HG03175 (cell line): ENCODE data around the gene MVP.
A peak's percentile ranks its signal among the peaks of the same experiment; 100 is the strongest.
"Not testable (repeated sequence)": the region's sequence is repeated elsewhere in the genome, so short reads cannot be mapped to it uniquely, and the experiment has no call there.

ENCODE experiments used
- ATAC-seq: cut with Tn5 transposase; IDR thresholded peaks from one replicate; pipeline ENCODE4 v1.9.1; 2021; ENCODE audit warnings: mild to moderate bottlenecking, moderate library complexity; ENCODE audit not compliant: unreplicated experiment

The MVP gene

DNA sequence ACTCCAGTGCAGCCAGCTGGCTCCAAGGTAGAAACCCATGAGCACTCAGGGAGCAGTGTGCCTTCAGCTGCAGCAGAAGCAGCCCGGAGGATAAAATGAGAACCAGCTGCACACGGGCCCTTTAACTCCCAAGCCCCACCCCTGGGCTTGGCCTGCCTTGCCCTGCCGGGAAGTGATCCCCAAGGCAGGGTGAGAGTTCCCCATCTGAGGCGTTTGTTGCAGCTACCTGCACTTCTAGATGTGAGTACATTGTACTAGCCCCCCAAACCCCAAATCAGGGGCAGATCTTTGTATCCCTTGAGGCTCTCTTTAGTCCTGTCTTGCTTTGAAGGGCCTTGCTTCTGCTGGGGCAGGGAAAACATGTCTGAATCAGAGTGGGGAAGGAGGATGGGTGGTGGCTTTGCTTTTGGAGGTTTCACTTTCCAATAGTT, at the start of gene MVP:
MVP (plus strand) TSS at position 192 of the 431 bp plus-strand sequence. CDS start 10,088 bp downstream, outside the sequence.
- no peak for ATAC-seq

DNA sequence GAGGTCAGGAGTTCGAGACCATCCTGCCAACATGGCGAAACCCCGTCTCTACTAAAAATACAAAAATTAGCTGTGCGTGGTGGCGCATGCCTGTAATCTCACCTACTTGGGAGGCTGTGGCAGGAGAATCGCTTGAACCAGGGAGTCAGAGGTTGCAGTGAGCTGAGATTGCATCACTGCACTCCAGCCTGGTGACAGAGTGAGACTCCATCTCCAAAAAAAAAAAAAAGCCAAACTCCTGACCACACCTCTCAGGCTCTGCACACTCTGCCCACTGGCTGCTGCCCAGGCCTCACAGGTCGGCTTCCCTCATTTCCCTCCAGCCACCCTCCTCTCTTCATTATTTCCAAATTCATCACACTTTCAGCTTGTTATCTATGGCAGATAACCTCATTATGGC, 47.9 kb upstream of the MVP start:
- ATAC-seq, result not testable (repeated sequence)

DNA sequence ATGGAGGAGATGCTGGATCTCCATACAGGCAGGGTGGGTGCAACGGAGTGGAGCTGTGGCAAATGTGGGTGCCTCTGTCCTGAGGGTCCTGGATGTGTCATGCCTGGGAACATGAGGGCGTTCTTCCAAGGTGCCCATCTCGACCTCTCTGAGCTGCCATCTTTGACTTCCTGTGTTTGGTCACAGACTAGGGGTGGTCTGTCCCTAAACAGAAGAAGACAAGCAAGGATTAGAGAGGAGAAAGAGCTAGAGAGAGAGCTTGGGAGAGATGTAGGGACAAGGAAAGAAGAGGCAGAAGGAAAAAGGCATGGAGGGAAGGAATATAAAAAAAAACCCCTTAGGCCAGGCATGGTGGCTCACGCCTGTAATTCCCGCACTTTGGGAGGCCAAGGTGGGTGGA, 45.5 kb upstream of the MVP start:
- no peak for ATAC-seq

DNA sequence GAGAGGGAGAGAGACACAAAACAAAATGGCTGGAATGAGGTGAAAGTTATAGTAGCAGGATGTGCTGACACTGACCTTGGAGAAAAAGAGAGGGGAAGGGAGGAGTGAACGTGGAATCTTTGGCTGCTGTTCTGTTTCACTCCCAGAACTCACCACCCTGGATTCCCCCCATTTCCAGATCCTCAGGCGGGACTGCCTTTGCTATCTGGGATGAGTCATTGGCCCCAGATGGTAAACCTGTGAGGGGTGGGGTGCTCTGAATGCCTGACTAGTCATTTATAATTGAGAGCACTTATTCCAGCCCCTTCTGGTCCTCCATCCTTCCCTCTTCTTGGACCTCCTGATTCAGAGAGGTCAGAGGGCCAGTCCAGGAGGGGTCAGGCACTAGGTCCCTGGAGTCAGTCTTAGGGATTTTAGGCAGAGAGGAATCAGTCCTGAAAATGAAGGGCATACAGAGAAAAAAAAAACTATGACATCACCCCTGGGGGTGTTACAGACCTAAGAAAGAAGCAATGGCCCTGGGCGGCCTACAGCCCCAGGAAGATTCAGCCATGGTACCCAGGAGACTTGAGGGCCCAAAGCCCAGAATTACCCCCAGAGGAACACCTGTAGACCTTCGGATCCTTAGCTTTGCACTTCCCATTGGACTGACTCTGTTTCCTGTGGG, 44.4 kb upstream of the MVP start:
- no peak for ATAC-seq

DNA sequence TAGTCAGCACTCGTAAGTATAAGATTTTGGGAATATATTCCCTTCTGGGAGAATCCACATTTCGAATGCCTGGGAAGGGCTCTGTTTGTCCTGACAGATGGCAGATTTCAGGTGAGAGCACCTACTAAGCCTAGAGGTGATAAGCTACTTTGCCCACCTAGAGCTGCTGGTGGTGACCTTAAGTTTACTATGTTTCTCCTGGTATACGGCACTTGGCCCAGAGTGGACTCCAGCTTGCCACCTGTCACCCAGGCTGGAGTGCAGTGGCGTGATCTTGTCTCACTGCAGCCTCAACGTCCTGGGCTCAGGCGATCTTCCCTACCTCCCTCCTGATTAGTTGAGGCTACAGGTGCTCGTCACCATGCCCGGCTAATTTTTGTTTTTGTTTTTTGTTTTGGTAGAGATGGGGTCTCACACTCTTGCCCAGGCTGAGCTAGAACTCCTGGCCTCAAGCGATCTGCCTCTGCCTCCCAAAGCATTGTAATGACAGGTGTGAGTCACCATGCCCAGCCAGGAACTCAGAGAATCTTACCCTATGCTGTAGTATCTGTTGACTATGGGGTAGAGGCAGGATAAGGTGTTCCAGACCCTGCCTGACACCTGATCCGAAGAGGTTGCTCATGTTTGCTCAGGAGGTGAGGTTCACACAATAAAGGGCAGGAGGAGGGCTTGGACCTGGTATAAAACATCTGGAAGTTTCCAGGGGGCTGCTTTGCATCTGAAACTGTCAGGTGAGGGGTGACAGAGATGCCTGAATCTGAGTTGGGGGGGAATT, 42.5 kb upstream of the MVP start, which contains the start of gene ZG16:
ZG16 (plus strand) TSS at position 681 of the 775 bp plus-strand sequence. CDS start 1,011 bp downstream, outside the sequence.
- ATAC-seq, result no peak

DNA sequence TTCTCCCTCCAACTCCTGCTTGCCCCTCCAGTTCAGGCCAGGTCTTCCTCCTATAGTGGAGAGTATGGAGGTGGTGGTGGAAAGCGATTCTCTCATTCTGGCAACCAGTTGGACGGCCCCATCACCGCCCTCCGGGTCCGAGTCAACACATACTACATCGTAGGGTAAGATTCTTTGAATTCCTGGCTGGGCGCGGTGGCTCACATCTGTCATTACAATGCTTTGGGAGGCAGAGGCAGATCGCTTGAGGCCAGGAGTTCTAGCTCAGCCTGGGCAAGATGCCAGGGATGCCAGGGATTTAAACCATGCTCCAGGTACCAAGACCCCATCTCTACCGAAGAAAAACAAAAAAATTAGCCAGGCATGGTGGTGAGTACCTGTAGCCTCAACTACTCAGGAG, 40.8 kb upstream of the MVP start:
- no peak for ATAC-seq

DNA sequence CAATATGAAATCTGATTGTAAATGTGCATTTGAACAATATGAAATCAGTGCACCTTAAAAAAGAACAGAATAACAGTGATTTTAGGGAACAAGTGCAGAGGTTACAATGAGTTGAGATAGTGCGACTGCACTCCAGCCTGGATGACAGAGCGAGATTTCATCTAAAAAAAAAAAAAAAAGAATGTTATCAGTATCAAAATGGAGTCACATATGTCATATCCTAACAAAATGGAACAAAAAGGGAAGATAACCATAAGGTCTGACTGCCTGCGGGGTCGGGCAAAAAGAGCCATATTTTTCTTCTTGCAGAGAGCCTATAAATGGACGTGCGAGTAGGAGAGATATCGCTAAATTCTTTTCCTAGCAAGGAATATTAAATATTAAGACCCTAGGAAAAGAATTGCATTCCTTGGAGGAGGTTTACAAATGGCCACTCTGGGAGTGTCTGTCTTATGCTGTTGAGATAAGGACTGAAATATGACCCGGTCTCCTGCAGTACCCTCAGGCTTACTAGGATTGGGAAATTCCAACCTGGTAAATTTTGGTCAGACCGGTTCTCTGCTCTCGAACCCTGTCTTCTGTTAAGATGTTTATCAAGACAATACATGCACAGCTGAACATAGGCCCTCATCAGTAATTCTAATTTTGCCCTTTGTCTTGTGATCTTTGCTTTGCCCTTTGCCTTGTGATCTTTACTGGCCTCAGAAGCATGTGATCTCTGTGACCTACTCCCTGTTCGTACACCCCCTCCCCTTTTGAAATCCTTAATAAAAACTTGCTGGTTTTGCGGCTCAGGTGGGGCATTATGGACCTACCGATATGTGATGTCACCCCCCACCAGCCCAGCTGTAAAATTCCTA, 36.9 kb upstream of the MVP start:
- ATAC-seq, result not testable (repeated sequence)

DNA sequence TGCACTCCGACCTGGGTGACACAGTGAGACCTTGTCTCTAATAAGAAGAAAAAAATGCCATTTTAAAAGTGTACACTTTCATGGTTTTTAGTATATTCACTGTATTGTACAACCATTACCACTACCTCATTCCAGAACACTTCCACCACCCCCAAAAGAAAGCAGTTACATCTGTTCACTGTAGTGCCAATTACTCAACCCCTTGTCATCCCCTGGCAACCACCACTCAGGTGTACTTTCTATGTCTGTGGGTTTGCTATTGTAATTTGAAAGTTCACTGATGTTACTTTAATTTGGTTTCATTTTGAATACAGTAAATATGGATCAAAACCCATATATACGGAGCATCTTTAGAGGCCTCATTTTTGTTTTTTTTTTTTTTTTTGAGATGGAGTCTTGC, 36.1 kb upstream of the MVP start:
- ATAC-seq, result no peak

DNA sequence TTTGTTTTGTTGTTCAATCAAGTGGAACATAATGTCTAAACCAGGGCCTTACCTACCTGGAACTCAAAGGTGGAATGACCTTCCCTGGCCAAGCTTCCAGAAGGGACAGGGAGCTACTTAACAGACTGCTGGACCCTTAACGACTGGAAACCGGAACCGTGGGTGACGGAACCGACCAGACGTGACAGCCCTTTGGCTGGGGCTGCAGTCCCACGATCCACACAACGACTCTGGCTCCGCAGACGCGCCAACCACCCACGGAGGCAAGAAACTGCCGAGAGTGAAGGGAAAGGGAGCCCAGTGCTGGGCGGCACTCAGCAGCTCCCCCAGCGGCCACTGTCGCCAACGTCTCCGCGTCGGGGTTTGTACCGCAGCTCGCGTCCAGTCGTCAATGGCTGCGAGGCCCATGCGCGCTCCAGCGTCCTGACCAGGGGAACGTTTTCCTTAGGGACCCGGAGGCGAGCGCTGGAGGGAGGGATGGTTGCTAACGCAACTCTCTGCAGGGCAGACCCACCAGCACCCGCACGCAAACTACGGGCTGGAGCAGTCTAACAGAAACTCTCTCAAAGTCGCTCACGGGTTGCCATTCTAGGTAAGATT, 35.3 kb upstream of the MVP start:
- ATAC-seq, result no peak

DNA sequence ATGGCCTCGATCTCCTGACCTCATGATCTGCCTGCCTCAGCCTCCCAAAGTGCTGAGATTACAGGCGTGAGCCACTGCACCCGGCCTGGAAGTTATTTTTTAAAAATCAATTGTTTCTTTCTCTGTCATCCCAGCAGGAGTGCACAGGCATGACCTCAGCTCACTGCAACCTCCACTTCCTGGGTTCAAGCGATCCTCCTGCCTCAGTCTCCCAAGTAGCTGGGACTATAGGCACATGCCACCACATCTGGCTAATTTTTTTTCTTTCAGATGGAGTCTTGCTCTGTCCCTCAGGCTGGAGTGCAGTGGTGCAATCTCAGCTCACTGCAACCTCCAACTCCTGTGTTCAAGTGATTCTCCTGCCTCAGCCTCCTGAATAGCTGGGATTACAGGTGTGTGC, 33.1 kb upstream of the MVP start:
- ATAC-seq, result not testable (repeated sequence)

DNA sequence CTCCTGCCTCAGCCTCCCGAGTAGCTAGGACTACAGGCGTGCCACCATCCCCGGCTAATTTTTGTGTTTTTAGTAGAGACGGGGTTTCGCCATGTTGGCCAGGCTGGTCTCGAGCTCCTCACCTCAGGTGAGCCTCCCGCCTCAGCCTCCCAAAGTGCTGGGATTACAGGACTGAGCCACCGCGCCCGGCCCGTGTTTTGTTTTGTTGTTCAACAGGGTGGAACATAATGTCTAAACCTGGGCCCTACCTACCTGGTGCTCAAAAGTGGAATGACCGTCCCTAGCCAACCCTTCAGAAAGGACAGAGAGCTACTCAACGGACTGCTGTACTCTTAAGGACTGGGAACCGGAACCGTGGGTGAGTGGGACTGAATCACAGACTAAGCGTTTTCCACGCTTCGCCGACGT, 30.5 kb upstream of the MVP start:
- no peak for ATAC-seq

DNA sequence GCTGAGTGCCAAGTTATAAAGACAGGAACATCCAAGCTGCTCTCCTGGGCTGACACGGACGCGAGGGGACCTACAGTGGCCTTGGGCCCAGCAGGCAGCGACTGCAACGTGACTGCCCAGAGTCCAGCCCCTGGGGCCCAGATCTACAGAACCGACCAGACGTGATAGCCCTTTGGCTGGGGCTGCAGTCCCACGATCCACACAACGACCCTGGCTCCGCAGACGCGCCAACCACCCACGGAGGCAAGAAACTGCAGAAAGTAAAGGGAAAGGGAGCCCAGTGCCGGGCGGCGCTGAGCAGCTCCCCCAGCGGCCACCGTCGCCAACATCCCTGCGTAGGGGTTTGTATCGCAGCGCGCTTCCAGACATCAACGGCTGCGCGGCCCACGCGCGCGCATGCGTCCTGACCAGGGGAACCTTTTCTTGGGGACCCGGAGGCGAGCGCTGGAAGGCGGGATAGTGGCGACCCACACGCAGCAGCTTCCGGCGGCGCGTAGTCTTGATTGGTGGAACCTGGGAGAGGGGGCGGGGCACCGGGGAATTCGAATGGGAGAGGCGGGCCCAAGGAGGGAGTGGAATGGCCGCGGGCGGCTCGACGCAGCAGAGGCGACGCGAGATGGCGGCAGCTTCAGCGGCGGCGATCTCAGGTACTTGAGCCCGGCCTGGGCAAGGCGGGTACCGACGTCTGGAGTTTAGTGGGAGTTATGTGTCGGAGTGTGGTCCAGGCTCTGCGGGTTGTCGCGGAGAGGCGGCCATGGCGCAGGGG, 29.9 kb upstream of the MVP start, which contains the start of gene KIF22:
KIF22 (plus strand) TSS at position 569 of the 766 bp plus-strand sequence; CDS start at position 578, 9 bp downstream.
- ATAC-seq, result peak; percentile 91

DNA sequence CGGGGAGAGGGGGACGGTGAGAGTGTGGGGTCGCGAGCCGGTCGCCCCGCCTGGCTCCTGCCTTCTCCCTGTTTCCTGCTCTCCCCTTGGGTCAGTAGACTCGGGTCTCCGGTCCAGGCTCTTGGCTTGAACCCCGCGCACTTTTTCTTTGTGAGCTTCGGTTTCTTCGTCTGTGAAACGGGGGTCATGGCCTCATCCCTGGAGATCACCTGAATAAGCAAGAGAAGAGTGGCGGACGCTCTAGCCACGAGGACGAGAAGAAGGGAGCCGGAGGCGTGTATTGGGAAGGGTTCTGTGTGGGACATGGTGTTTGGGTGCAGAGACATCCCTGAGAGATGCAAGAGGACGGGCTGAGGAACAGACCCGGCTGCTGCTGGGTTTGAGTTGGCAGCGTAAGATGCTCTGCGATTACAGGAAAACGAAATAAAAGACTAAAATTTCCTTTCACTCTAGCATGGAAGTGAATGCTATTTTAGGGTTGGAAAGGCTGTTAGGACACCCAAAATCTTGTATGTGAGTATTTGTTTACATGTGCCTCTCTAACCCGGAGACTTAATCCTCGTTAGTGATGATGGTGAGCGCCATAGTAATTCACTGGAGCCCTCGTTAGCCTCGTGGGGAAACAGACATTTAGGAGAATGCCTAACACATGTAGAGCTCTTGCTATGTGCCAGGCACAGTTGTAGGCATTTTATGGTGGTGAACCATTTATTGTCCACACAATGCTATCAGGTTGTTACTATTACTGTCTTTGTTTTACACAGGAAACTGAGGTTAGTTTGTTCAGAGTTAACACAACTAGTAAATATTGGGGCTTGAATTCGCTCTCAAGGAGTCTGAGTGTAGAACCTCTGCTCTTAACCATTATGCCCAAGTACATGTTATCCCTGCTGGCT, 29.1 kb upstream of the MVP start:
- ATAC-seq, result no peak

DNA sequence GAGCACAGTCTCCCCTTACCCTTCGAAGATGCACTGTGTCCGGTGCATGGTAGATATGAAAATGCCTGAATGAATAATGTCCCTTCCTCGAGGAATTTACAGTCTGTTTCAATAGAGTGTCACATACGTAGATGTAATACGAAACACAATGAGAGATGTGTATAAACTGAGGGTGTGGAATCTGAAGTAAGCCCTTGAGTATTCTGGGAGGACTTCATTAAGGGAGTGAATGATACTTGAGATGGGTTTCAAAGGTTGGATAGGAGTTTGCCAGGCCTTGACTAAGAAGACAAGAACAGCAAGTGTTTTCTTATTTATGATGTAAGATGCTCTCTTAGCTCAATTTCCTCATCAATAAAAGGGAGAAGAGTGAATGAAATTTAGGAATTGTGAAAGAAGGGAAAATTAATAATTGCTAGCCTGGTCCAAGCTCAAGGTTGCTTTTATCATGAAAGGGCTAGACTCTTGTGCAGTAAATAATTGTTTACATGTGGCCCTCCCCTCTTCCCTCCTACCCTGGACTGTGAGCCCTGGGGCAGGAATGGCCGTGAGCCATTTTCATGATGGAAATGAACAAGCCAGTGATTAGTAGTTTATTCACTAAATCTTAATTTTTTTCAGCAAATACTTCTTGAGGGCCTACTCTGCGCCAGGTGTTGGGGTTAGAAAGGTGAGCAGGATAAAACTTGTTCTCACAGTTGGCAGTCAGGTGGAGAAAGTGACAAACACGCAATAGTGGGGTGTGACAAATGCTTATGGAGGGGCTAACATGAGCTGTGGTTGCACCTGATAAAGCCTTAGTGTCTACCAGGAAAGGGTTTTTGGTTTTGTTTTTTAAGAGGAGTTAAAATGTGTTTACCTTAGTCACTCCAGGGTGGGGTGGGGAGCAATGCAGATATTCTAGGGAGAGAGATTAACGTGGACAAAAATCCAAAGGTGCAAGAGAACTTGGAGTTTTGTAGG, 28.1 kb upstream of the MVP start:
- ATAC-seq, result no peak

DNA sequence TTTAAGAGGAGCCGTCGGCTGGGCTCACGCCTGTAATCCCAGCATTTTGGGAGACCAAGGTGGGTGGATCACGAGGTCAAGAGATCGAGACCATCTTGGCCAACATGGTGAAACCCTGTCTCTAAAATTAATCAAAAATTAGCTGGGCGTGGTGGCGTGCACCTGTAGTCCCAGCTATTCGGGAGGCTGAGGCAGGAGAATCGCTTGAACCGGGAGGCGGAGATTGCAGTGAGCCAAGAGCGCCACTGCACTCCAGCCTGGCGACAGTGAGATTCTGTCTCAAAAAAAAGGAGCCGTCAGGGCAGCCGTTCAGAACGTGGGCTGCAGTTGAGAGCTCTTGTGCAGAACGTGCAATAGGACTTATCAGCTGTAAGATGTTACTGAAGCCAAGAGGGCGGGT, 27.1 kb upstream of the MVP start:
- ATAC-seq, result not testable (repeated sequence)

DNA sequence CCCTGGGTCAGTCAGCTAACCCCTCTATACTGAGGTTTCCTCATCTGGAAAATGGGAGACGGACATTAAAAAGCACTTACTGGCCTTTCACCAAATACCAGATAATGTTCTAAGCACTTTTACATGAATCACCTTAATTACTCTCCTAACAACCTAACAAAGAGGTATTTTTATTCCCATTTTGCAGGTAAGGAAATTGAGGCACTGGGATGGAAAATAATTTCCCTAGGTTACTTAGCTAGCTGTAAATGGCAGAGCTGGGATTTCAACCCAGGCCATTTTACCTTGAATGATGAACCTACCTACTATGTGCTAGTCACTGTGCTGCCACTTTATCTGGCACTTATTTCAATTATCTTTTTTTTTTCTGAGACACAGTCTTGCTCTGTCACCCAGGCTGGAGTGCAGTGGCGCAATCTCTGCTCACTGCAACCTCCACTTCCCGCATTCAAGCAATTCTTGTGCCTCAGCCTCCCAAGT, 26.0 kb upstream of the MVP start:
- no peak for ATAC-seq

DNA sequence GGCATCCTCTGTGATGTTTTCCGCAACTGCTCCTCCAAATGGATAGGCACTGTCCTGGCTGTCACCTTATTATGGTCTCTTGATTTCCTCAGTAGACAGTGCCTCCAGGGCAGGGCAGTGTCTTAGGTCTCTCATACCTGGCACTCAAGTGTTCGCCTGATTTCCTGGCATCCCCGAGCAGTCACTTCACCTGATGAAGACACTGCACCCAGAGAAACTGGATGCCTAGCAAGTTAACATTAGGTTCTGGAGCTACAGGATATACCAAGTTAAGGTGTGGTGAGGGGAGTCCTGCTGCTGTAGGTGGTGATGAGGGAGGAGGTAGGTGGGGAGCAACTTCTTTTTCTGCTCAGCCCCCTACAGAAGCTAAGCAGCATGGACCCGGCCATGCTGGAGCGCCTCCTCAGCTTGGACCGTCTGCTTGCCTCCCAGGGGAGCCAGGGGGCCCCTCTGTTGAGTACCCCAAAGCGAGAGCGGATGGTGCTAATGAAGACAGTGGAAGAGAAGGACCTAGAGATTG, 17.8 kb upstream of the MVP start:
- no peak for ATAC-seq
